CD4-positive, alpha-beta memory T cell (primary cell): ENCODE measurements around the gene CNOT9. TPM values are rescaled to one million over a fixed set of nuclear protein-coding genes. Genes with fewer than 3 reads are reported as not detected.

Experiments used
- CTCF ChIA-PET: fragments of 350-600 bp; sonication (Branson Sonifier 250); formaldehyde crosslinking; loops from one replicate; lab custom pipeline; 2021; ENCODE audit warnings: inconsistent platforms; ENCODE audit not compliant: partially characterized antibody; lab: Charles Lee
- POLR2A ChIA-PET: fragments of 350-600 bp; sonication (Branson Sonifier 250); formaldehyde crosslinking; loops from one replicate; lab custom pipeline; 2021; ENCODE audit not compliant: partially characterized antibody; lab: Charles Lee
- DNase-seq, 5 donors: peaks; one replicate each; pipeline versions ENCODE4 v3.0.0 to v3.0.0-alpha.2; 2020 to 2022; ENCODE audit warnings: mixed read lengths in 1 of 5
- H3K27ac ChIP-seq: one replicate; pipeline ENCODE4 v1.7.0; 2013; ENCODE audit warnings: low read depth, low read length
- H3K27me3 ChIP-seq: 2 replicates; pipeline ENCODE4 v1.7.0; 2013; ENCODE audit warnings: mild to moderate bottlenecking, low read length, moderate library complexity; ENCODE audit not compliant: insufficient read depth
- H3K36me3 ChIP-seq: 2 replicates; pipeline ENCODE4 v1.7.0; 2013; ENCODE audit warnings: mild to moderate bottlenecking, low read length, moderate library complexity; ENCODE audit not compliant: insufficient read depth
- H3K4me1 ChIP-seq: 2 replicates; pipeline ENCODE4 v1.7.0; 2013; ENCODE audit warnings: mild to moderate bottlenecking, low read length, moderate library complexity; ENCODE audit not compliant: insufficient read depth
- H3K4me3 ChIP-seq, 2 donors: one replicate each; pipeline ENCODE4 v1.7.0; 2013; ENCODE audit warnings: low read length in 2 of 2, mild to moderate bottlenecking in 1 of 2
- H3K9me3 ChIP-seq, 2 donors: one replicate each; pipeline ENCODE4 v1.7.0; 2013; ENCODE audit warnings: low read length in 2 of 2, control low read depth in 1 of 2; ENCODE audit not compliant: control insufficient read depth in 1 of 2
- H3K27ac Mint-ChIP-seq, 7 donors: one replicate each; pipeline ENCODE4 v1.8.0; 2020 to 2021; ENCODE audit warnings: mixed read lengths in 7 of 7, mild to moderate bottlenecking in 6 of 7, inconsistent platforms in 3 of 7, moderate library complexity in 3 of 7
- H3K27me3 Mint-ChIP-seq, 2 donors: one replicate each; pipeline ENCODE4 v1.8.0; 2020 to 2021; ENCODE audit warnings: mixed read lengths in 2 of 2
- H3K36me3 Mint-ChIP-seq, 2 donors: one replicate each; pipeline ENCODE4 v1.8.0; 2020 to 2021; ENCODE audit warnings: mixed read lengths in 2 of 2, inconsistent platforms in 1 of 2, mild to moderate bottlenecking in 1 of 2
- H3K4me1 Mint-ChIP-seq, 4 donors: one replicate each; pipeline ENCODE4 v1.8.0; 2020 to 2021; ENCODE audit warnings: mixed read lengths in 4 of 4, mild to moderate bottlenecking in 1 of 4
- H3K4me3 Mint-ChIP-seq, 8 donors: one replicate each; pipeline ENCODE4 v1.8.0; 2020 to 2021; ENCODE audit warnings: mixed read lengths in 8 of 8, mild to moderate bottlenecking in 7 of 8, moderate library complexity in 6 of 8, inconsistent platforms in 3 of 8
- H3K9me3 Mint-ChIP-seq, 8 donors: one replicate each; pipeline ENCODE4 v1.8.0; 2020 to 2021; ENCODE audit warnings: mixed read lengths in 8 of 8, mild to moderate bottlenecking in 5 of 8, inconsistent platforms in 3 of 8, moderate library complexity in 1 of 8
- intact Hi-C: fragments of 100-400 bp; cut with micrococcal nuclease; formaldehyde crosslinking; loops from one replicate; pipeline ENCODE4 v1.15.1; 2023
- polyA plus RNA-seq, 2 donors: library from polyadenylated mRNA; unstranded; fragments of 300-500 nt; fragmentation: Illumina TruSeq; gene quantifications; one replicate each; pipeline ENCODE4 v1.2.3, GENCODE V29; 2021
- total RNA-seq, 2 experiments: library from RNA; stranded (reverse); gene quantifications; one replicate each; pipeline ENCODE4 v1.2.3, GENCODE V29; 2021

Gene CNOT9
- total and polyA plus RNA-seq, 4 experiments from 2014 or later: 19.4 to 58.0 (median 38.4) TPM

GRCh38 chr2:218643751-218644310 is 75.2 kb downstream of the CNOT9 start:
- Mint-ChIP-seq H3K27ac (no peak overlapping the region), H3K4me1 (peaks cover 3 to 13% (median 11%) of the 10 kb centered on the region in 4 donors), H3K9me3 (no peaks in the 10 kb centered on the region), H3K36me3 (peaks cover 39 to 73% of the 10 kb centered on the region in 2 donors), H3K27me3 (no peaks in the 10 kb centered on the region), H3K4me3 (no peak overlapping the region)
- H3K27me3 ChIP-seq: no peaks in the 10 kb centered on the region
- ChIA-PET CTCF (interaction anchor here (1.3 kb wide), 1 partner anchor 15 kb away, joined by 3 read pairs; no protein-coding TSS in a partner anchor), POLR2A (interaction anchor here (0.5 kb wide), 1 partner anchor 9 kb away, joined by 3 read pairs; no protein-coding TSS in a partner anchor)
- H3K4me3 ChIP-seq: no peak overlapping the region
- H3K9me3 ChIP-seq: no peaks in the 10 kb centered on the region
- H3K36me3 ChIP-seq: peaks cover 79% of the 10 kb centered on the region
- intact Hi-C loops: no loop called here
- H3K27ac ChIP-seq: no peak overlapping the region
- peaks cover 6% of the 10 kb centered on the region for H3K4me1 ChIP-seq
- no peak for DNase-seq

- no peak overlapping the region for H3K4me3 Mint-ChIP-seq
- Histone ChIP-seq H3K27me3 (no peaks in the 10 kb centered on the region), H3K4me3 (no peak overlapping the region), H3K36me3 (peaks cover 80% of the 10 kb centered on the region), H3K4me1 (peaks cover 6% of the 10 kb centered on the region), H3K9me3 (no peaks in the 10 kb centered on the region), H3K27ac (no peak overlapping the region)
- no peak for DNase-seq
- H3K4me1 Mint-ChIP-seq: peaks cover 3 to 13% (median 11%) of the 10 kb centered on the region in 4 donors
- no peaks in the 10 kb centered on the region for H3K27me3 Mint-ChIP-seq
- H3K9me3 Mint-ChIP-seq: no peaks in the 10 kb centered on the region
- H3K36me3 Mint-ChIP-seq: peaks cover 35 to 75% of the 10 kb centered on the region in 2 donors
- CTCF ChIA-PET: no interaction called here
- H3K27ac Mint-ChIP-seq: peak overlapping the region in 2 of 7 donors; percentile 10 to 32
- POLR2A ChIA-PET: no interaction called here
- intact Hi-C loops: no loop called here
Observed at GRCh38 chr2:218644721-218645120, 76.1 kb downstream of the CNOT9 start.

DNA sequence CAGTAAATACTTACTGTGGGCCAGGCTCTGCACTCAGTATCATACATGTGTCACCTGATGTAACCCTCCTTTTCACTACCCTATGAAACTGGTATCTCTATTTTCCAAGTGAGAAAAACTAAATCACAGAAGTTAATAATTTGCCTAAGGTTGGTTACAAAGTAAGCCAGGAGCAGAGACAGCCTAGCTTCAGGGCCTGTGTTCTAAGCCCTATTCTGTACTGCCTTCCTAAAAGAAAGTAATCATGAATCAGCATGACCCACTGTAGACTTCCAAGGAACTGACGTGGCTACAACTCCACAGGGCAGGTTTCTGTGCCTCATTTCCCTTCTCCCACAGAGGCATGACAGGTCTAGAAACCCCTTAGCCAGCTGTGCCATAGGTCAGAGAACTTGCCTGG is 76.5 kb downstream of the CNOT9 start:
- Mint-ChIP-seq H3K27me3 (no peaks in the 10 kb centered on the region), H3K27ac (peak overlapping the region in 1 of 7 donors; percentile 23), H3K4me1 (peaks cover 5 to 13% (median 11%) of the 10 kb centered on the region in 4 donors), H3K36me3 (peaks cover 35 to 77% of the 10 kb centered on the region in 2 donors), H3K4me3 (no peak overlapping the region), H3K9me3 (no peaks in the 10 kb centered on the region)
- Histone ChIP-seq H3K9me3 (no peaks in the 10 kb centered on the region), H3K27me3 (no peaks in the 10 kb centered on the region), H3K36me3 (peaks cover 81% of the 10 kb centered on the region), H3K4me1 (peaks cover 6% of the 10 kb centered on the region), H3K4me3 (no peak overlapping the region), H3K27ac (no peak overlapping the region)
- CTCF ChIA-PET: no interaction called here
- intact Hi-C loops: no loop called here
- no peak for DNase-seq
- POLR2A ChIA-PET: no interaction called here

Other genes starting within 250 kb of the CNOT9 start
- gene CATIP, start 212.0 kb upstream of the CNOT9 start, total RNA-seq: not detected
- not detected for gene CATIP, start 212.0 kb upstream of the CNOT9 start, polyA plus RNA-seq
- gene SLC11A1, start 186.6 kb upstream of the CNOT9 start, total RNA-seq: 1 to 10 TPM; 1.3 to 1.9 TPM
- gene SLC11A1, start 186.6 kb upstream of the CNOT9 start, polyA plus RNA-seq: under 1 TPM; 0.37 to 0.92 TPM
- 100 to 1,000 TPM; 182 to 183 TPM for gene CTDSP1, start 169.0 kb upstream of the CNOT9 start, total RNA-seq
- gene CTDSP1, start 169.0 kb upstream of the CNOT9 start, polyA plus RNA-seq: 10 to 100 TPM; 26.4 to 37.7 TPM
- not detected for gene VIL1, start 149.7 kb upstream of the CNOT9 start, total RNA-seq
- not detected for gene VIL1, start 149.7 kb upstream of the CNOT9 start, polyA plus RNA-seq
- gene USP37, start 488 bp upstream of the CNOT9 start, total RNA-seq: 10 to 100 TPM; 28.2 to 29.1 TPM
- gene USP37, start 488 bp upstream of the CNOT9 start, polyA plus RNA-seq: 10 to 100 TPM in 1 of 2 donors, 1 to 10 TPM in 1; 8.5 to 11.0 TPM
- gene PLCD4, start 39.1 kb downstream of the CNOT9 start, total RNA-seq: under 1 TPM; 0.26 to 0.30 TPM
- gene PLCD4, start 39.1 kb downstream of the CNOT9 start, polyA plus RNA-seq: under 1 TPM in 1 of 2 donors, not detected in 1; 0.49 TPM
- gene ZNF142, start 90.8 kb downstream of the CNOT9 start, total RNA-seq: 10 to 100 TPM; 44.4 to 54.5 TPM
- gene ZNF142, start 90.8 kb downstream of the CNOT9 start, polyA plus RNA-seq: 10 to 100 TPM in 1 of 2 donors, 1 to 10 TPM in 1; 1.9 to 17.3 TPM
- gene BCS1L, start 90.8 kb downstream of the CNOT9 start, total RNA-seq: 10 to 100 TPM; 53.0 to 57.2 TPM
- 10 to 100 TPM; 13.9 to 18.2 TPM for gene BCS1L, start 90.8 kb downstream of the CNOT9 start, polyA plus RNA-seq
- gene RNF25, start 103.2 kb downstream of the CNOT9 start, total RNA-seq: 10 to 100 TPM; 28.6 to 32.9 TPM
- 10 to 100 TPM; 13.5 to 22.8 TPM for gene RNF25, start 103.2 kb downstream of the CNOT9 start, polyA plus RNA-seq
- gene STK36, start 103.2 kb downstream of the CNOT9 start, total RNA-seq: 10 to 100 TPM; 25.8 to 27.3 TPM
- gene STK36, start 103.2 kb downstream of the CNOT9 start, polyA plus RNA-seq: 1 to 10 TPM; 3.7 to 4.3 TPM
- gene TTLL4, start 142.0 kb downstream of the CNOT9 start, total RNA-seq: 10 to 100 TPM; 23.1 to 26.1 TPM
- gene TTLL4, start 142.0 kb downstream of the CNOT9 start, polyA plus RNA-seq: 1 to 10 TPM in 1 of 2 donors, under 1 TPM in 1; 0.36 to 5.3 TPM
- gene CYP27A1, start 213.3 kb downstream of the CNOT9 start, total RNA-seq: 1 to 10 TPM; 7.2 to 8.1 TPM
- gene CYP27A1, start 213.3 kb downstream of the CNOT9 start, polyA plus RNA-seq: under 1 TPM in 1 of 2 donors, not detected in 1; 0.15 TPM